WTC11 (cell line): ENCODE results near the gene CYP27B1.

ENCODE experiments used
- ZNF121 ChIP-seq: sonication (generic); formaldehyde crosslinking; IDR thresholded peaks from 2 replicates; pipeline ENCODE4 v1.8.0; 2023; ENCODE audit warnings: missing genetic modification reagents
- ZNF232 ChIP-seq: sonication (generic); formaldehyde crosslinking; IDR thresholded peaks from 2 replicates; pipeline ENCODE4 v1.8.0; 2022; ENCODE audit warnings: mild to moderate bottlenecking, missing genetic modification reagents
- TF ChIP-seq, protein P1 (sequence below): sonication (generic); formaldehyde crosslinking; IDR thresholded peaks from 2 replicates; pipeline ENCODE4 v1.8.1; 2023; ENCODE audit warnings: mild to moderate bottlenecking, missing genetic modification reagents, moderate library complexity
- TF ChIP-seq, protein P2 (sequence below): sonication (generic); formaldehyde crosslinking; IDR thresholded peaks from 2 replicates; pipeline ENCODE4 v1.8.0; 2022; ENCODE audit warnings: mild to moderate bottlenecking, missing genetic modification reagents
- TF ChIP-seq, protein P3 (sequence below): fragments of 250-450 bp; sonication (Bioruptor Pico); IDR thresholded peaks from 2 replicates; pipeline ENCODE4 v1.9.0; 2021; ENCODE audit warnings: mild to moderate bottlenecking
- TF ChIP-seq, protein P4 (sequence below): fragments of 200-600 bp; IDR thresholded peaks from 2 replicates; pipeline ENCODE4 v1.8.0; 2022; ENCODE audit warnings: antibody characterized with exemption

DNA sequence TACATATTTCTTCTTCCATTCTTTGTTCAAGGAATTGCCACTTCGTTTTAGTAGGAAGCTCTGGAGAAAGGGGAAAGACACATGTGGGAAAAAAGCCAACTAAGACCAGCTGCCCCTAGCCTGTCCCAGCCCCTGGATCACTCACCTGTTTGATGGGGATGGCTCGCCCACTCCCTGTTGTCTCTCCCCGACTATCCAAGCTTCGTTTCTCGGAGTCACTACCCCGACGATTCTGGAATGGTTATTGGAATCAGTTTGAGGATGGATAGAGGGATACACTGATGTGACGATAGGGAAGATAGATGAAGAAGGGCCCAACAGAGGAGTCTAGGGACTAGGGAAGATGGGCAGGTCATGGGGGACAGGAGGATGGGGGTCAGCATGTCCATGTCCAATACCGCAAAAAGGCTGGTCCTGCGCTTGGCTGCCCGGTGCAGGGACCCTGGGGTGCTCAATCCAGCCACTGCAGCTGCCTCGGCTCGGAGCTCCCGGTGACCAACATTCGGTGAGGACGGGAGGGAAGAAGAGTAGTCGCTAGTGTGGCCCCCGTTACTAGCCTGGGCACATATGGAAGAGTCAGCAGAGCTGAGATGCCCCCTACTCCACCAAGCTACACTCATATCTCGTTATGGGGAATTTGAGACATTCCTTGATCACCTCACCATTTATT, 35.3 kb downstream of the CYP27B1 start:
- TF ChIP-seq ZNF232 (no peak), ZNF121 (no peak)
- TF ChIP-seq, protein P1, sequence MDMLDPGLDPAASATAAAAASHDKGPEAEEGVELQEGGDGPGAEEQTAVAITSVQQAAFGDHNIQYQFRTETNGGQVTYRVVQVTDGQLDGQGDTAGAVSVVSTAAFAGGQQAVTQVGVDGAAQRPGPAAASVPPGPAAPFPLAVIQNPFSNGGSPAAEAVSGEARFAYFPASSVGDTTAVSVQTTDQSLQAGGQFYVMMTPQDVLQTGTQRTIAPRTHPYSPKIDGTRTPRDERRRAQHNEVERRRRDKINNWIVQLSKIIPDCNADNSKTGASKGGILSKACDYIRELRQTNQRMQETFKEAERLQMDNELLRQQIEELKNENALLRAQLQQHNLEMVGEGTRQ: no peak
- TF ChIP-seq, protein P2, sequence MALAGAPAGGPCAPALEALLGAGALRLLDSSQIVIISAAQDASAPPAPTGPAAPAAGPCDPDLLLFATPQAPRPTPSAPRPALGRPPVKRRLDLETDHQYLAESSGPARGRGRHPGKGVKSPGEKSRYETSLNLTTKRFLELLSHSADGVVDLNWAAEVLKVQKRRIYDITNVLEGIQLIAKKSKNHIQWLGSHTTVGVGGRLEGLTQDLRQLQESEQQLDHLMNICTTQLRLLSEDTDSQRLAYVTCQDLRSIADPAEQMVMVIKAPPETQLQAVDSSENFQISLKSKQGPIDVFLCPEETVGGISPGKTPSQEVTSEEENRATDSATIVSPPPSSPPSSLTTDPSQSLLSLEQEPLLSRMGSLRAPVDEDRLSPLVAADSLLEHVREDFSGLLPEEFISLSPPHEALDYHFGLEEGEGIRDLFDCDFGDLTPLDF (CRISPR knock-in tag): no peak
- TF ChIP-seq, protein P3, sequence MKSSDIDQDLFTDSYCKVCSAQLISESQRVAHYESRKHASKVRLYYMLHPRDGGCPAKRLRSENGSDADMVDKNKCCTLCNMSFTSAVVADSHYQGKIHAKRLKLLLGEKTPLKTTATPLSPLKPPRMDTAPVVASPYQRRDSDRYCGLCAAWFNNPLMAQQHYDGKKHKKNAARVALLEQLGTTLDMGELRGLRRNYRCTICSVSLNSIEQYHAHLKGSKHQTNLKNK (CRISPR knock-in tag): no peak
- TF ChIP-seq, protein P4, sequence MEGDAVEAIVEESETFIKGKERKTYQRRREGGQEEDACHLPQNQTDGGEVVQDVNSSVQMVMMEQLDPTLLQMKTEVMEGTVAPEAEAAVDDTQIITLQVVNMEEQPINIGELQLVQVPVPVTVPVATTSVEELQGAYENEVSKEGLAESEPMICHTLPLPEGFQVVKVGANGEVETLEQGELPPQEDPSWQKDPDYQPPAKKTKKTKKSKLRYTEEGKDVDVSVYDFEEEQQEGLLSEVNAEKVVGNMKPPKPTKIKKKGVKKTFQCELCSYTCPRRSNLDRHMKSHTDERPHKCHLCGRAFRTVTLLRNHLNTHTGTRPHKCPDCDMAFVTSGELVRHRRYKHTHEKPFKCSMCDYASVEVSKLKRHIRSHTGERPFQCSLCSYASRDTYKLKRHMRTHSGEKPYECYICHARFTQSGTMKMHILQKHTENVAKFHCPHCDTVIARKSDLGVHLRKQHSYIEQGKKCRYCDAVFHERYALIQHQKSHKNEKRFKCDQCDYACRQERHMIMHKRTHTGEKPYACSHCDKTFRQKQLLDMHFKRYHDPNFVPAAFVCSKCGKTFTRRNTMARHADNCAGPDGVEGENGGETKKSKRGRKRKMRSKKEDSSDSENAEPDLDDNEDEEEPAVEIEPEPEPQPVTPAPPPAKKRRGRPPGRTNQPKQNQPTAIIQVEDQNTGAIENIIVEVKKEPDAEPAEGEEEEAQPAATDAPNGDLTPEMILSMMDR: no peak
